Activated CD4-positive, alpha-beta memory T cell treated with anti-CD3 and anti-CD28 coated beads, Interleukin-2, amount 10 ng/mL, durations not matched to agents 7 days and 5 days (primary cell): ENCODE data around the gene GALNT16. TPM values are rescaled to one million over a fixed set of nuclear protein-coding genes. Genes with fewer than 3 reads are reported as not detected.

Experiments used
- CTCF ChIA-PET: fragments of 350-600 bp; sonication (Branson Sonifier 250); formaldehyde crosslinking; loops from one replicate; lab custom pipeline; 2021; ENCODE audit warnings: antibody characterized with exemption, inconsistent platforms; lab: Charles Lee
- POLR2A ChIA-PET: fragments of 350-600 bp; sonication (Branson Sonifier 250); formaldehyde crosslinking; loops from one replicate; lab custom pipeline; 2021; ENCODE audit warnings: antibody characterized with exemption; lab: Charles Lee
- DNase-seq: peaks from one replicate; pipeline ENCODE4 v3.0.0-alpha.2; 2020
- H3K27ac Mint-ChIP-seq: one replicate; pipeline ENCODE4 v1.8.0; 2021; ENCODE audit warnings: mild to moderate bottlenecking, mixed read lengths
- H3K27me3 Mint-ChIP-seq: one replicate; pipeline ENCODE4 v1.8.0; 2021; ENCODE audit warnings: mixed read lengths
- H3K36me3 Mint-ChIP-seq: one replicate; pipeline ENCODE4 v1.8.0; 2021; ENCODE audit warnings: low read depth, mixed read lengths
- H3K4me1 Mint-ChIP-seq: one replicate; pipeline ENCODE4 v1.8.0; 2021; ENCODE audit warnings: mixed read lengths
- H3K4me3 Mint-ChIP-seq: one replicate; pipeline ENCODE4 v1.8.0; 2021; ENCODE audit warnings: mild to moderate bottlenecking, mixed read lengths
- H3K9me3 Mint-ChIP-seq: one replicate; pipeline ENCODE4 v1.8.0; 2021; ENCODE audit warnings: mixed read lengths
- total RNA-seq, 2 experiments: library from RNA; stranded (reverse); gene quantifications; one replicate each; pipeline ENCODE4 v1.2.3, GENCODE V29; 2021

GALNT16 gene
- total RNA-seq, 2 experiments from 2014 or later = not detected

- H3K27ac Mint-ChIP-seq = no peak overlapping the region
- POLR2A ChIA-PET = no interaction called here
- H3K27me3 Mint-ChIP-seq = no peaks in the 10 kb centered on the region
- H3K9me3 Mint-ChIP-seq = no peaks in the 10 kb centered on the region
- no peaks in the 10 kb centered on the region for H3K36me3 Mint-ChIP-seq
- no peak overlapping the region for H3K4me3 Mint-ChIP-seq
- DNase-seq = no peak
- CTCF ChIA-PET = no interaction called here
- no peaks in the 10 kb centered on the region for H3K4me1 Mint-ChIP-seq
Measured at GRCh38 chr14:69291891-69292561, 32.1 kb downstream of the GALNT16 start.

- H3K27ac Mint-ChIP-seq = no peak overlapping the region
- H3K27me3 Mint-ChIP-seq = peaks cover 16% of the 10 kb centered on the region
- ChIA-PET CTCF (interaction anchor here (1.0 kb wide), 1 partner anchor 11 kb away, joined by 3 read pairs; no protein-coding TSS in a partner anchor), POLR2A (no interaction called here)
- no peaks in the 10 kb centered on the region for H3K4me1 Mint-ChIP-seq
- no peaks in the 10 kb centered on the region for H3K9me3 Mint-ChIP-seq
- no peak overlapping the region for H3K4me3 Mint-ChIP-seq
- H3K36me3 Mint-ChIP-seq = no peaks in the 10 kb centered on the region
- DNase-seq = no peak
Measured at GRCh38 chr14:69298131-69299071, 38.4 kb downstream of the GALNT16 start.

- H3K36me3 Mint-ChIP-seq = no peaks in the 10 kb centered on the region
- ChIA-PET POLR2A (no interaction called here), CTCF (interaction anchor here (1.0 kb wide), 1 partner anchor 10 kb away, joined by 3 read pairs; no protein-coding TSS in a partner anchor)
- H3K27me3 Mint-ChIP-seq = peaks cover 18% of the 10 kb centered on the region
- H3K9me3 Mint-ChIP-seq = no peaks in the 10 kb centered on the region
- no peak overlapping the region for H3K27ac Mint-ChIP-seq
- DNase-seq = no peak
- H3K4me3 Mint-ChIP-seq = no peak overlapping the region
- H3K4me1 Mint-ChIP-seq = no peaks in the 10 kb centered on the region
Measured at GRCh38 chr14:69299286-69300035, 39.5 kb downstream of the GALNT16 start.

- H3K9me3 Mint-ChIP-seq = no peaks in the 10 kb centered on the region
Measured at GRCh38 chr14:69300601-69301221, 40.8 kb downstream of the GALNT16 start.

GRCh38 chr14:69303086-69303485 is 43.1 kb downstream of the GALNT16 start:
- H3K9me3 Mint-ChIP-seq = no peaks in the 10 kb centered on the region
- ChIA-PET CTCF (interaction anchor here (0.6 kb wide), 1 partner anchor 741 kb away, joined by 3 read pairs; no protein-coding TSS in a partner anchor), POLR2A (no interaction called here)
- H3K27me3 Mint-ChIP-seq = peaks cover 43% of the 10 kb centered on the region
- no peak overlapping the region for H3K27ac Mint-ChIP-seq
- no peak overlapping the region for H3K4me3 Mint-ChIP-seq
- no peaks in the 10 kb centered on the region for H3K4me1 Mint-ChIP-seq
- DNase-seq = no peak
- H3K36me3 Mint-ChIP-seq = no peaks in the 10 kb centered on the region

More at GRCh38 chr14:69300601-69301221, 40.8 kb downstream of the GALNT16 start:
- ChIA-PET CTCF (no interaction called here), POLR2A (no interaction called here)
- no peak overlapping the region for H3K27ac Mint-ChIP-seq
- H3K4me1 Mint-ChIP-seq = no peaks in the 10 kb centered on the region
- H3K4me3 Mint-ChIP-seq = no peak overlapping the region
- peaks cover 25% of the 10 kb centered on the region for H3K27me3 Mint-ChIP-seq
- DNase-seq = no peak
- no peaks in the 10 kb centered on the region for H3K36me3 Mint-ChIP-seq

GRCh38 chr14:69312608-69313007 is 52.6 kb downstream of the GALNT16 start:
- ChIA-PET CTCF (no interaction called here), POLR2A (no interaction called here)
- no peaks in the 10 kb centered on the region for H3K9me3 Mint-ChIP-seq
- no peak overlapping the region for H3K27ac Mint-ChIP-seq
- H3K4me3 Mint-ChIP-seq = no peak overlapping the region
- no peaks in the 10 kb centered on the region for H3K4me1 Mint-ChIP-seq
- DNase-seq = no peak
- peaks cover 14% of the 10 kb centered on the region for H3K27me3 Mint-ChIP-seq
- H3K36me3 Mint-ChIP-seq = no peaks in the 10 kb centered on the region

- no peaks in the 10 kb centered on the region for H3K9me3 Mint-ChIP-seq
- CTCF ChIA-PET = no interaction called here
Measured at GRCh38 chr14:69313176-69313575, 53.2 kb downstream of the GALNT16 start.

GRCh38 chr14:69314327-69314726 is 54.4 kb downstream of the GALNT16 start:
- Mint-ChIP-seq H3K4me1 (no peaks in the 10 kb centered on the region), H3K36me3 (no peaks in the 10 kb centered on the region), H3K4me3 (no peak overlapping the region), H3K27ac (no peak overlapping the region), H3K27me3 (peaks cover 8% of the 10 kb centered on the region), H3K9me3 (no peaks in the 10 kb centered on the region)
- DNase-seq = no peak
- POLR2A ChIA-PET = no interaction called here
- CTCF ChIA-PET = no interaction called here

More at GRCh38 chr14:69313176-69313575, 53.2 kb downstream of the GALNT16 start:
- Mint-ChIP-seq H3K36me3 (no peaks in the 10 kb centered on the region), H3K27ac (no peak overlapping the region), H3K4me3 (no peak overlapping the region), H3K27me3 (peaks cover 11% of the 10 kb centered on the region), H3K4me1 (no peaks in the 10 kb centered on the region)
- POLR2A ChIA-PET = no interaction called here
- no peak for DNase-seq

GRCh38 chr14:69315301-69315700 is 55.3 kb downstream of the GALNT16 start:
- no peaks in the 10 kb centered on the region for H3K9me3 Mint-ChIP-seq
- peaks cover 4% of the 10 kb centered on the region for H3K27me3 Mint-ChIP-seq
- ChIA-PET POLR2A (no interaction called here), CTCF (no interaction called here)
- no peaks in the 10 kb centered on the region for H3K36me3 Mint-ChIP-seq
- H3K4me1 Mint-ChIP-seq = no peaks in the 10 kb centered on the region
- H3K27ac Mint-ChIP-seq = no peak overlapping the region
- H3K4me3 Mint-ChIP-seq = no peak overlapping the region
- peak; percentile 4 for DNase-seq

- CTCF ChIA-PET = no interaction called here
- Mint-ChIP-seq H3K4me3 (no peak overlapping the region), H3K27me3 (no peaks in the 10 kb centered on the region), H3K9me3 (no peaks in the 10 kb centered on the region), H3K27ac (no peak overlapping the region), H3K4me1 (no peaks in the 10 kb centered on the region), H3K36me3 (no peaks in the 10 kb centered on the region)
- DNase-seq = peak; percentile 6
- POLR2A ChIA-PET = no interaction called here
Measured at GRCh38 chr14:69316449-69317101, 56.6 kb downstream of the GALNT16 start.

- CTCF ChIA-PET = no interaction called here
- H3K36me3 Mint-ChIP-seq = no peaks in the 10 kb centered on the region
- POLR2A ChIA-PET = no interaction called here
Measured at GRCh38 chr14:69317102-69317755, 57.3 kb downstream of the GALNT16 start.

GRCh38 chr14:69317780-69318179 is 57.8 kb downstream of the GALNT16 start:
- H3K27me3 Mint-ChIP-seq = no peaks in the 10 kb centered on the region
- no peaks in the 10 kb centered on the region for H3K9me3 Mint-ChIP-seq
- H3K27ac Mint-ChIP-seq = no peak overlapping the region
- ChIA-PET CTCF (no interaction called here), POLR2A (no interaction called here)
- H3K36me3 Mint-ChIP-seq = no peaks in the 10 kb centered on the region
- no peak overlapping the region for H3K4me3 Mint-ChIP-seq
- H3K4me1 Mint-ChIP-seq = no peaks in the 10 kb centered on the region
- DNase-seq = peak; percentile 9

More at GRCh38 chr14:69317102-69317755, 57.3 kb downstream of the GALNT16 start:
- DNase-seq = no peak
- Mint-ChIP-seq H3K27me3 (no peaks in the 10 kb centered on the region), H3K27ac (no peak overlapping the region), H3K4me1 (no peaks in the 10 kb centered on the region), H3K4me3 (no peak overlapping the region), H3K9me3 (no peaks in the 10 kb centered on the region)
